ENCODE results near the gene MOB1B.

GRCh38 chr4:70927502-70928137, 25.5 kb downstream of the MOB1B start:
- TF ChIP-seq CTCF (IDR thresholded peaks at IDR 0.05) (no peak), POLR2A (IDR thresholded peaks at IDR 0.05) (no peak)
